Panc1 (cell line): ENCODE measurements around the gene TRIM17. TPM values are rescaled to one million over a fixed set of nuclear protein-coding genes. Genes with fewer than 3 reads are reported as not detected.

Experiments used
- ATAC-seq: fragments of 200-7000 bp; cut with Tn5 transposase; 2 replicates; pipeline ENCODE4 v1.9.1; 2020; ENCODE audit warnings: mild to moderate bottlenecking, moderate library complexity
- BruUV-seq: library from RNA; stranded (reverse); fragments of 400-500 nt; replicated peaks from 2 replicates; lab custom pipeline; 2021; lab: Mats Ljungman, UMichigan
- CTCF ChIA-PET: fragments of 300-600 bp; sonication (Branson Sonifier 250); formaldehyde crosslinking; loops from one replicate; lab custom pipeline; 2022; ENCODE audit warnings: antibody characterized with exemption; lab: Charles Lee
- POLR2A ChIA-PET: fragments of 300-600 bp; sonication (Branson Sonifier 250); formaldehyde crosslinking; loops from one replicate; lab custom pipeline; 2022; ENCODE audit warnings: antibody characterized with exemption; lab: Charles Lee
- DNase-seq: peaks from one replicate; pipeline ENCODE4 v3.0.0-alpha.2; 2010; ENCODE audit warnings: low read depth, low spot score
- H3K27ac ChIP-seq: 2 replicates; pipeline ENCODE4 v1.5.1; 2011; ENCODE audit warnings: mild to moderate bottlenecking, low read length, inconsistent platforms
- H3K27me3 ChIP-seq: fragments of 200-500 bp; sonication (Bioruptor generic); 2 replicates; pipeline ENCODE4 v1.6.0; 2014; ENCODE audit warnings: low read length, inconsistent platforms; ENCODE audit not compliant: control insufficient read depth, insufficient read depth
- H3K36me3 ChIP-seq: fragments of 200-500 bp; sonication (Bioruptor generic); 2 replicates; pipeline ENCODE4 v1.5.1; 2014; ENCODE audit warnings: inconsistent platforms, mild to moderate bottlenecking, low read length, moderate library complexity; ENCODE audit not compliant: control insufficient read depth, insufficient read depth
- H3K4me1 ChIP-seq: 2 replicates; pipeline ENCODE4 v1.5.1; 2011; ENCODE audit warnings: inconsistent platforms, mild to moderate bottlenecking, low read length, moderate library complexity; ENCODE audit not compliant: control insufficient read depth, insufficient read depth
- H3K4me3 ChIP-seq, 2 experiments: 2 replicates each; pipeline ENCODE4 v1.5.1; 2011 to 2012; ENCODE audit warnings: low read depth in 2 of 2, low read length in 2 of 2, mild to moderate bottlenecking in 2 of 2, inconsistent platforms in 1 of 2, moderate library complexity in 1 of 2
- H3K9me3 ChIP-seq: fragments of 200-500 bp; sonication (Bioruptor generic); 2 replicates; pipeline ENCODE4 v1.5.1; 2014; ENCODE audit warnings: low read depth, mild to moderate bottlenecking, inconsistent platforms, low read length, moderate library complexity; ENCODE audit not compliant: control insufficient read depth, insufficient read depth
- CTCF ChIP-seq: fragments of 450-650 bp; IDR thresholded peaks from 2 replicates; pipeline ENCODE4 v1.5.1; 2017; ENCODE audit warnings: mild to moderate bottlenecking
- POLR2AphosphoS5 ChIP-seq: IDR thresholded peaks from 2 replicates; pipeline ENCODE4 v1.6.1; 2012; ENCODE audit warnings: mild to moderate bottlenecking, low read depth, low read length, moderate library complexity
- REST ChIP-seq, 2 experiments: IDR thresholded peaks; 2 replicates each; pipeline ENCODE4 v1.6.1; 2011 to 2012; ENCODE audit warnings: low read depth in 2 of 2, control low read depth in 1 of 2, low read length in 1 of 2, mild to moderate bottlenecking in 1 of 2, moderate library complexity in 1 of 2; ENCODE audit not compliant: insufficient read depth in 1 of 2
- SIN3A ChIP-seq: IDR thresholded peaks from 2 replicates; pipeline ENCODE4 v1.6.1; 2012; ENCODE audit warnings: low read depth, mild to moderate bottlenecking, low read length, moderate library complexity, borderline replicate concordance; ENCODE audit not compliant: insufficient read depth
- TCF7L2 ChIP-seq: IDR thresholded peaks from 2 replicates; pipeline ENCODE4 v1.6.1; 2011; ENCODE audit warnings: mild to moderate bottlenecking, low read depth, low read length, inconsistent platforms
- in situ Hi-C: cut with HindIII; loops from 2 replicates; pipeline ENCODE4 v1.10.0; 2016; ENCODE audit warnings: low sequenced_read_pairs, low pct_unique_long_range_greater_than_20kb
- intact Hi-C: fragments of 100-400 bp; cut with micrococcal nuclease; formaldehyde crosslinking; loops from one replicate; pipeline ENCODE4 v1.10.0; 2022; ENCODE audit not compliant: unreplicated experiment
- total RNA-seq: library from RNA; stranded (reverse); gene quantifications from one replicate; pipeline ENCODE4 v1.2.1, GENCODE V29; 2021; ENCODE audit not compliant: unreplicated experiment

TRIM17 gene
- total RNA-seq, 1 experiment from 2014 or later = 1.2 TPM

GRCh38 chr1:228361314-228362140, 55.1 kb downstream of the TRIM17 start:
- Histone ChIP-seq H3K27ac (no peak overlapping the region), H3K27me3 (no peaks in the 10 kb centered on the region), H3K4me3 (no peak overlapping the region), H3K9me3 (no peaks in the 10 kb centered on the region), H3K4me1 (no peaks in the 10 kb centered on the region), H3K36me3 (no peaks in the 10 kb centered on the region)
- TF ChIP-seq SIN3A = no peak
- no peak for TF ChIP-seq CTCF
- TF ChIP-seq TCF7L2 = no peak
- TF ChIP-seq POLR2AphosphoS5 = no peak
- TF ChIP-seq REST (IDR thresholded peaks at IDR 0.05; ENCODE audit: insufficient read depth in 1 of 2, low read depth in 2 of 2, low read length in 1 of 2) = no peak
- ChIA-PET CTCF (no interaction called here), POLR2A (no interaction called here)
- BruUV-seq = no TSS peak
- in situ Hi-C loops (no loop called here), intact Hi-C loops (no loop called here)
- DNase-seq (no peak), ATAC-seq (no peak)

GRCh38 chr1:228360533-228361313, 55.9 kb downstream of the TRIM17 start:
- no TSS peak for BruUV-seq
- intact Hi-C loops (no loop called here), in situ Hi-C loops (no loop called here)
- DNase-seq (no peak), ATAC-seq (peak; percentile 14; the same call in 1 of the 2 replicates)
- no peak for TF ChIP-seq REST (IDR thresholded peaks at IDR 0.05; ENCODE audit: insufficient read depth in 1 of 2, low read depth in 2 of 2, low read length in 1 of 2)
- TF ChIP-seq TCF7L2 = no peak
- H3K4me1 ChIP-seq = no peaks in the 10 kb centered on the region
- H3K27me3 ChIP-seq = no peaks in the 10 kb centered on the region
- no peaks in the 10 kb centered on the region for H3K9me3 ChIP-seq
- H3K27ac ChIP-seq = no peak overlapping the region
- ChIA-PET POLR2A (no interaction called here), CTCF (no interaction called here)
- no peak overlapping the region for H3K4me3 ChIP-seq
- no peaks in the 10 kb centered on the region for H3K36me3 ChIP-seq
